ENCODE results near the gene SLC24A4. TPM values are rescaled to one million over a fixed set of nuclear protein-coding genes. Genes with fewer than 3 reads are reported as not detected.

The SLC24A4 gene
- total RNA-seq, 1 donor from 2014 or later, result 0.82 TPM

DNA sequence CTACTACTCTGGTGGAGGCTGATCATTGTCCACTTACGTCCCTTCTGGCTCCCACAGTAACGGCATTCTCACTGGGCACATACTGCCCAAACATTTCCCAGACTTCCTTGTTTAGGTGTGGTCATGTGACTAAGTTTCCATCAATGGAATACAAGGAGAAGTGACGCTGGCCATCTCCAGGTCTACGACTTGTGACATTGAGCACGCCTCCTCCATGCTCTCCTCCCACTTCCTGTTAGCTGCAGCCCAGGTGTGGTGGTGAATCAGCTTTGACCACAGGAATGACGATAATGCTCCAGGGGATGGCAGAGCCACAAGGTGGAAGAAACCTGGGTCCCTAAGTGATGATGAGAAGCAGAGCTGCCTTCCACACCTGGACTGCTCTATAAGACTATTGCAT is 6.0 kb upstream of the SLC24A4 start:
- Mint-ChIP-seq H3K27me3 (peaks cover 60% of the 10 kb centered on the region), H3K4me1 (ENCODE audit: unreplicated experiment) (no peaks in the 10 kb centered on the region), H3K27ac (no peak overlapping the region), H3K36me3 (no peaks in the 10 kb centered on the region), H3K4me3 (no peak overlapping the region), H3K9me3 (no peaks in the 10 kb centered on the region)
- no peak for DNase-seq (ENCODE audit: extremely low spot score, unreplicated experiment)
- no peak for TF ChIP-seq CTCF (conservative IDR thresholded peaks at IDR 0.05)

- TF ChIP-seq CTCF (conservative IDR thresholded peaks at IDR 0.05), result no peak
- Mint-ChIP-seq H3K4me1 (ENCODE audit: unreplicated experiment) (no peaks in the 10 kb centered on the region), H3K27me3 (peaks cover 66% of the 10 kb centered on the region), H3K27ac (no peak overlapping the region), H3K4me3 (no peak overlapping the region), H3K9me3 (no peaks in the 10 kb centered on the region), H3K36me3 (no peaks in the 10 kb centered on the region)
- DNase-seq (ENCODE audit: extremely low spot score, unreplicated experiment), result no peak
These were observed 5.5 kb upstream of the SLC24A4 start for GRCh38 chr14:92317511-92317910.

- no peak for DNase-seq (ENCODE audit: extremely low spot score, unreplicated experiment)
- H3K27me3 Mint-ChIP-seq, result peaks cover 92% of the 10 kb centered on the region
- no peak overlapping the region for H3K27ac Mint-ChIP-seq
- H3K4me1 Mint-ChIP-seq (ENCODE audit: unreplicated experiment), result no peaks in the 10 kb centered on the region
- no peaks in the 10 kb centered on the region for H3K36me3 Mint-ChIP-seq
- TF ChIP-seq CTCF (conservative IDR thresholded peaks at IDR 0.05), result no peak
- H3K9me3 Mint-ChIP-seq, result no peaks in the 10 kb centered on the region
- H3K4me3 Mint-ChIP-seq, result peak overlapping the region; percentile 51
These were observed 1.3 kb upstream of the SLC24A4 start for GRCh38 chr14:92321701-92322100.

DNA sequence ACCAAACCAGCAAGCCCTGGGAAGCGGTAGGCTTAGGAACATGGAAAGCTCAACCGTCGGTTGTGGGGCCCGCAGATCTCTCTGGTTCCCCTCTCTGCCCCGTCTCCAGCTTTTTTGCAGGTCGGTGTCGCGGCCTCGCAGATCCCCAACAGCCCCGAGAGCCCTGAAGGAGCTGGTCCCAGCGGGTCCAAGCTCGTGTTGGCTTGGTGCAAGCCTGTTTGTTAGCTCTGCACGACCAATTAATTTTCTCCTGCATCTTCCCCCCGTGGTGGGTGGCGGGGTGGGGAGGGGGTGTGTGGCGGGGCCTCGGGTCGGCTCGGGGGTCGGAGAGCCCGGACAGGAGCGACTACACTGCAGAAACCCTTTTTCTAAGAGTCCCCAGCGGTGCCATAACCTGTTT is 449 bp upstream of the SLC24A4 start:
- no peaks in the 10 kb centered on the region for H3K4me1 Mint-ChIP-seq (ENCODE audit: unreplicated experiment)
- TF ChIP-seq CTCF (conservative IDR thresholded peaks at IDR 0.05), result no peak
- peak overlapping the region; percentile 83 for H3K4me3 Mint-ChIP-seq
- DNase-seq (ENCODE audit: extremely low spot score, unreplicated experiment), result no peak
- H3K27me3 Mint-ChIP-seq, result peaks cover 92% of the 10 kb centered on the region
- H3K27ac Mint-ChIP-seq, result no peak overlapping the region
- H3K9me3 Mint-ChIP-seq, result no peaks in the 10 kb centered on the region
- no peaks in the 10 kb centered on the region for H3K36me3 Mint-ChIP-seq

DNA sequence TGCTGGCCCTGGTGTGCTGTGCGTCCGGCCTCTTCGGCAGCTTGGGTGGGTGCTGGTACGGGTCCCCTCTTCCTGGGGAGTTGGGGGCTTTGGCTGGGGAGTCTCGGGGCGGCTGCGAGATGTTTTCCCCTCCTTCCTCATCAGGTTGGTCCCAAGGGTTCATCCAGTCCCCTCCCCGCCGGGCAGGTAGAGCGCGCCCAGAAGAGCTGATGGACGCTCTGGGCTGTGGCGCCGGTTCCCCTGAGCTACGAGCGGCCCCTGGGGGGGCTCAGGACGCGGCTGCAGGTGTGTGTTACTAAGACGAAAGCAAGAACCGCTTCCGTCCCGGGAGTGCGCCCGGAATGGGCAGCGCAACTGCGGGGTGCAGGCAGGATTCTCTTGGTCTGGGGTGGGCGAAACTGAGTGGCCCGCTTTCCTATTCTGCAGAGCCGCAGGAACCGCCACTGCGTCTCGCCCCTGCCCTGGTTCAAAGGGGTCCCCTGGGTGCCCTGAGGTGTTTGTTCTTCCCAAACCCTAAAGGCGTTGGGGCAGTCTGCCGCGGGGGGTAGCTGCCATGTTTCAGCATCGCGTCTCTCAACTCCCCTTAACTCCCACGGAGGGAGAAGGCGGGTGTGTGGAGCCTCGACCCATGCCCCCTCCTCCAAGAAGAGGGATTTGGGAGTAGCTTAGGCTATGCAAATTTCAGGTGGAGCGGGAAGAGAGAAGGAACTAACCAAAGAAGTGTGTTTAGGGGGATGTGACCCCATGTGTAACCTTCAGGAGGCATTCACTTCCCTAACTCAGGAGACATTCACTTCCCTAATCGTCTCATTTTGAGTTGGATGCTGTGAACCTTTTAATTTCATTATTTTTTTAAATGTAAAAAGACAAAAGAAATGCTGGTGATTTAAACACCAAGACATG is 1.2 kb downstream of the SLC24A4 start:
- no peak overlapping the region for H3K27ac Mint-ChIP-seq
- peak overlapping the region; percentile 57 for H3K4me3 Mint-ChIP-seq
- peaks cover 89% of the 10 kb centered on the region for H3K27me3 Mint-ChIP-seq
- no peak for DNase-seq (ENCODE audit: extremely low spot score, unreplicated experiment)
- H3K9me3 Mint-ChIP-seq, result no peaks in the 10 kb centered on the region
- H3K4me1 Mint-ChIP-seq (ENCODE audit: unreplicated experiment), result no peaks in the 10 kb centered on the region
- no peak for TF ChIP-seq CTCF (conservative IDR thresholded peaks at IDR 0.05)
- no peaks in the 10 kb centered on the region for H3K36me3 Mint-ChIP-seq
